SK-N-SH treated with all-trans-retinoic acid at 6 μM for 48 hours (cell line): ENCODE results near the gene YPEL3.
A peak's percentile ranks its signal among the peaks of the same experiment; 100 is the strongest.

ENCODE experiments used
- ATAC-seq: fragments of 200-7000 bp; cut with Tn5 transposase; 3 replicates; pipeline ENCODE4 v1.9.1; 2020; ENCODE audit warnings: mild to moderate bottlenecking, moderate library complexity
- ARNTL ChIP-seq: fragments of 450-650 bp; formaldehyde crosslinking; IDR thresholded peaks from 2 replicates; pipeline ENCODE4 v1.5.0; 2020; ENCODE audit warnings: low read depth, mild to moderate bottlenecking, moderate library complexity, borderline replicate concordance
- BACH2 ChIP-seq: fragments of 250-450 bp; sonication (Bioruptor Pico); IDR thresholded peaks from 2 replicates; pipeline ENCODE4 v1.9.0; 2021; ENCODE audit warnings: mild to moderate bottlenecking, borderline replicate concordance
- CSDC2 ChIP-seq: fragments of 250-450 bp; sonication (Bioruptor Pico); IDR thresholded peaks from 2 replicates; pipeline ENCODE4 v1.5.0; 2020; ENCODE audit warnings: mild to moderate bottlenecking, moderate library complexity
- ESRRG ChIP-seq: fragments of 250-450 bp; sonication (Bioruptor Pico); IDR thresholded peaks from 2 replicates; pipeline ENCODE4 v1.6.1; 2021; ENCODE audit warnings: mild to moderate bottlenecking
- GLIS3 ChIP-seq: fragments of 250-450 bp; sonication (Bioruptor Pico); IDR thresholded peaks from 2 replicates; pipeline ENCODE4 v1.5.0; 2020; ENCODE audit warnings: mild to moderate bottlenecking, moderate library complexity
- ISL1 ChIP-seq: fragments of 250-450 bp; sonication (Bioruptor Pico); IDR thresholded peaks from 2 replicates; pipeline ENCODE4 v2.1.2; 2022; ENCODE audit warnings: mild to moderate bottlenecking, moderate library complexity
- OSR1 ChIP-seq: fragments of 250-450 bp; sonication (Bioruptor Pico); IDR thresholded peaks from 2 replicates; pipeline ENCODE4 v1.8.0; 2022; ENCODE audit warnings: moderate library complexity, mild to moderate bottlenecking, inconsistent platforms
- PPARA ChIP-seq: fragments of 250-450 bp; sonication (Bioruptor Pico); IDR thresholded peaks from 2 replicates; pipeline ENCODE4 v1.5.0; 2020; ENCODE audit warnings: mild to moderate bottlenecking, borderline replicate concordance
- RARB ChIP-seq: fragments of 250-450 bp; sonication (Bioruptor Pico); IDR thresholded peaks from 2 replicates; pipeline ENCODE4 v1.8.0; 2021; ENCODE audit warnings: mild to moderate bottlenecking, moderate library complexity
- SNAI2 ChIP-seq: fragments of 250-450 bp; sonication (Bioruptor Pico); IDR thresholded peaks from 2 replicates; pipeline ENCODE4 v1.5.0; 2020; ENCODE audit warnings: mild to moderate bottlenecking, moderate library complexity
- TCF4 ChIP-seq: fragments of 250-450 bp; sonication (Bioruptor Pico); IDR thresholded peaks from 2 replicates; pipeline ENCODE4 v1.8.0; 2021; ENCODE audit warnings: mild to moderate bottlenecking, moderate library complexity, borderline replicate concordance
- TOX ChIP-seq: fragments of 250-450 bp; sonication (Bioruptor Pico); IDR thresholded peaks from 2 replicates; pipeline ENCODE4 v1.8.0; 2021; ENCODE audit warnings: mild to moderate bottlenecking, moderate library complexity, borderline replicate concordance
- ZC3H10 ChIP-seq: fragments of 250-450 bp; sonication (Bioruptor Pico); IDR thresholded peaks from 2 replicates; pipeline ENCODE4 v1.5.1; 2021; ENCODE audit warnings: mild to moderate bottlenecking, moderate library complexity
- ZFP3 ChIP-seq: fragments of 250-450 bp; sonication (Bioruptor Pico); IDR thresholded peaks from 2 replicates; pipeline ENCODE4 v1.5.0; 2020; ENCODE audit warnings: mild to moderate bottlenecking, moderate library complexity
- ZFP30 ChIP-seq: fragments of 450-650 bp; formaldehyde crosslinking; IDR thresholded peaks from 2 replicates; pipeline ENCODE4 v1.5.0; 2022; ENCODE audit warnings: mild to moderate bottlenecking, moderate library complexity
- ZNF565 ChIP-seq: fragments of 450-650 bp; formaldehyde crosslinking; conservative IDR thresholded peaks from 2 replicates; pipeline ENCODE4 v1.5.0; 2020; ENCODE audit warnings: low read depth, mild to moderate bottlenecking, moderate library complexity
- ZNF70 ChIP-seq: fragments of 450-650 bp; formaldehyde crosslinking; IDR thresholded peaks from 2 replicates; pipeline ENCODE4 v1.5.0; 2020; ENCODE audit warnings: mild to moderate bottlenecking, moderate library complexity
- ZNF8 ChIP-seq: fragments of 450-650 bp; formaldehyde crosslinking; IDR thresholded peaks from 2 replicates; pipeline ENCODE4 v1.5.0; 2020; ENCODE audit warnings: mild to moderate bottlenecking, moderate library complexity
- TF ChIP-seq, protein P1 (sequence below): fragments of 250-450 bp; sonication (Bioruptor Pico); IDR thresholded peaks from 2 replicates; pipeline ENCODE4 v1.8.0; 2021; ENCODE audit warnings: low read depth, mild to moderate bottlenecking, moderate library complexity, borderline replicate concordance
- TF ChIP-seq, protein P2 (sequence below): fragments of 250-450 bp; sonication (Bioruptor Pico); IDR thresholded peaks from 2 replicates; pipeline ENCODE4 v1.5.1; 2021; ENCODE audit warnings: mild to moderate bottlenecking, moderate library complexity
- TF ChIP-seq, protein P3 (sequence below): fragments of 250-450 bp; sonication (Bioruptor Pico); IDR thresholded peaks from 2 replicates; pipeline ENCODE4 v1.5.0; 2020; ENCODE audit warnings: mild to moderate bottlenecking, moderate library complexity
- TF ChIP-seq, protein P4 (sequence below): fragments of 250-450 bp; sonication (Bioruptor Pico); IDR thresholded peaks from 2 replicates; pipeline ENCODE4 v1.8.0; 2020; ENCODE audit warnings: mild to moderate bottlenecking, moderate library complexity, borderline replicate concordance
- TF ChIP-seq, protein P5 (sequence below): fragments of 250-450 bp; sonication (Bioruptor Pico); IDR thresholded peaks from 2 replicates; pipeline ENCODE4 v1.5.1; 2020; ENCODE audit warnings: low read depth, mild to moderate bottlenecking, moderate library complexity

YPEL3 gene

DNA sequence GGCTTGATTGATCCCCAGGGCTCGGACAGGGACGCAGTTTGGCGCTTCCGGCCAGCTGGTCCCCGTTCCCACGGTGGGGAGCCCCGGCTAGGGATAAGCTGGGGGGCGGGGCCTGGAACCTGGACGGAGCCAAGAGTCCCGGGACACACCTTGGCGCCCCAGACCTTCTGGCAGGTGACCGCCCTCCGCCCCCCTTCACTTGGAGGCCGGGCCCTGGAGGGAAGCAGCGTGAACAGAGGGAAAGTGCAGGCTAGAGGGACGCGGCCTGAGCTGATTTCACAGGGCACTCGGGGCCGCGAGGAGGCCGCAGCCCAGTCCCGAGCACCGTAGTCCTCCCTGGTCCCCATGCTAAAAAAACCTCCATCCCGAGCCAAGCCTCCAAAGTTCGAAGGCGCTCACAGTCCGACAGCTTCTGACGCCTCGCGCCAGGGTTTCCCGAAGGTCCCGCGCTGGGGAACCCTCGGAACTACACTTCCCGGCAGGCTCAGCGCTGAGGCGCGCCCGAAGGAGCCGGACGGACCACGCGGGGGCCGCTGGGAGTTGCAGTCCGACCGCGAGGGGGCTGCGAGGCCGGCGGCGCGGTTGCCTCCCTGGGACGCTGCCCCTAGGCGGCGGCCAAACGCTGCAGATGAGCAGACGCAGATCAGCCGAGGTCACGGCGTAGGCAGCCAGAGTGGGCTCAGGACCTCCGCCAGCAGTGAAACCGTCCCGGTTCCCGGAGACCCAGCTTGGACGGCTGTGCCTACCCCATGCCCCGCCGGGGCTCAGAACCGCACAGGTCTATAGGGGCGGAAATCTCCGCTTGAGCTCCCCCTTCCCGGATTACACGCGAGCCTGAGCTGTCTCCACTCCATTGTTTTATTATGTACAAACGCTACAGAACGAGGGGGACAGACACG is 4.3 kb downstream of the YPEL3 start, which contains the start of gene TBX6:
TSS of gene TBX6 (minus strand) at position 451 of the 899 bp plus-strand sequence. CDS start 731 bp downstream, outside the sequence.
- peak; percentile 92 for ATAC-seq
- TF ChIP-seq, protein P1, sequence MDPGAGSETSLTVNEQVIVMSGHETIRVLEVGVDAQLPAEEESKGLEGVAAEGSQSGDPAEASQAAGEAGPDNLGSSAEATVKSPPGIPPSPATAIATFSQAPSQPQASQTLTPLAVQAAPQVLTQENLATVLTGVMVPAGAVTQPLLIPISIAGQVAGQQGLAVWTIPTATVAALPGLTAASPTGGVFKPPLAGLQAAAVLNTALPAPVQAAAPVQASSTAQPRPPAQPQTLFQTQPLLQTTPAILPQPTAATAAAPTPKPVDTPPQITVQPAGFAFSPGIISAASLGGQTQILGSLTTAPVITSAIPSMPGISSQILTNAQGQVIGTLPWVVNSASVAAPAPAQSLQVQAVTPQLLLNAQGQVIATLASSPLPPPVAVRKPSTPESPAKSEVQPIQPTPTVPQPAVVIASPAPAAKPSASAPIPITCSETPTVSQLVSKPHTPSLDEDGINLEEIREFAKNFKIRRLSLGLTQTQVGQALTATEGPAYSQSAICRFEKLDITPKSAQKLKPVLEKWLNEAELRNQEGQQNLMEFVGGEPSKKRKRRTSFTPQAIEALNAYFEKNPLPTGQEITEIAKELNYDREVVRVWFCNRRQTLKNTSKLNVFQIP (CRISPR knock-in tag): no peak
- TF ChIP-seq, protein P2, sequence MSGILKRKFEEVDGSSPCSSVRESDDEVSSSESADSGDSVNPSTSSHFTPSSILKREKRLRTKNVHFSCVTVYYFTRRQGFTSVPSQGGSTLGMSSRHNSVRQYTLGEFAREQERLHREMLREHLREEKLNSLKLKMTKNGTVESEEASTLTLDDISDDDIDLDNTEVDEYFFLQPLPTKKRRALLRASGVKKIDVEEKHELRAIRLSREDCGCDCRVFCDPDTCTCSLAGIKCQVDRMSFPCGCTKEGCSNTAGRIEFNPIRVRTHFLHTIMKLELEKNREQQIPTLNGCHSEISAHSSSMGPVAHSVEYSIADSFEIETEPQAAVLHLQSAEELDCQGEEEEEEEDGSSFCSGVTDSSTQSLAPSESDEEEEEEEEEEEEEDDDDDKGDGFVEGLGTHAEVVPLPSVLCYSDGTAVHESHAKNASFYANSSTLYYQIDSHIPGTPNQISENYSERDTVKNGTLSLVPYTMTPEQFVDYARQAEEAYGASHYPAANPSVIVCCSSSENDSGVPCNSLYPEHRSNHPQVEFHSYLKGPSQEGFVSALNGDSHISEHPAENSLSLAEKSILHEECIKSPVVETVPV (CRISPR knock-in tag): no peak
- TF ChIP-seq ZC3H10 (CRISPR knock-in tag) (no peak), GLIS3 (CRISPR knock-in tag) (no peak), OSR1 (CRISPR knock-in tag) (no peak), ZNF70 (CRISPR knock-in tag) (no peak), ZFP3 (CRISPR knock-in tag) (0 out of 2 replicates have a peak, but pooled peaks have one; percentile 22), TCF4 (CRISPR knock-in tag) (no peak), CSDC2 (CRISPR knock-in tag) (0 out of 2 replicates have a peak, but pooled peaks have one; percentile 12), ZFP30 (CRISPR knock-in tag) (no peak; the same call in 1 of the 2 replicates), ZNF565 (no peak), TOX (CRISPR knock-in tag) (no peak), PPARA (CRISPR knock-in tag) (no peak), BACH2 (no peak), SNAI2 (CRISPR knock-in tag) (peak; percentile 58; the same call in 1 of the 2 replicates), ISL1 (CRISPR knock-in tag) (no peak), ARNTL (CRISPR knock-in tag) (no peak), ESRRG (no peak), RARB (no peak), ZNF8 (CRISPR knock-in tag) (no peak)
- TF ChIP-seq, protein P3, sequence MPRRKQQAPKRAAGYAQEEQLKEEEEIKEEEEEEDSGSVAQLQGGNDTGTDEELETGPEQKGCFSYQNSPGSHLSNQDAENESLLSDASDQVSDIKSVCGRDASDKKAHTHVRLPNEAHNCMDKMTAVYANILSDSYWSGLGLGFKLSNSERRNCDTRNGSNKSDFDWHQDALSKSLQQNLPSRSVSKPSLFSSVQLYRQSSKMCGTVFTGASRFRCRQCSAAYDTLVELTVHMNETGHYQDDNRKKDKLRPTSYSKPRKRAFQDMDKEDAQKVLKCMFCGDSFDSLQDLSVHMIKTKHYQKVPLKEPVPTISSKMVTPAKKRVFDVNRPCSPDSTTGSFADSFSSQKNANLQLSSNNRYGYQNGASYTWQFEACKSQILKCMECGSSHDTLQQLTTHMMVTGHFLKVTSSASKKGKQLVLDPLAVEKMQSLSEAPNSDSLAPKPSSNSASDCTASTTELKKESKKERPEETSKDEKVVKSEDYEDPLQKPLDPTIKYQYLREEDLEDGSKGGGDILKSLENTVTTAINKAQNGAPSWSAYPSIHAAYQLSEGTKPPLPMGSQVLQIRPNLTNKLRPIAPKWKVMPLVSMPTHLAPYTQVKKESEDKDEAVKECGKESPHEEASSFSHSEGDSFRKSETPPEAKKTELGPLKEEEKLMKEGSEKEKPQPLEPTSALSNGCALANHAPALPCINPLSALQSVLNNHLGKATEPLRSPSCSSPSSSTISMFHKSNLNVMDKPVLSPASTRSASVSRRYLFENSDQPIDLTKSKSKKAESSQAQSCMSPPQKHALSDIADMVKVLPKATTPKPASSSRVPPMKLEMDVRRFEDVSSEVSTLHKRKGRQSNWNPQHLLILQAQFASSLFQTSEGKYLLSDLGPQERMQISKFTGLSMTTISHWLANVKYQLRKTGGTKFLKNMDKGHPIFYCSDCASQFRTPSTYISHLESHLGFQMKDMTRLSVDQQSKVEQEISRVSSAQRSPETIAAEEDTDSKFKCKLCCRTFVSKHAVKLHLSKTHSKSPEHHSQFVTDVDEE: peak; percentile 61; the same call in 1 of the 2 replicates
- TF ChIP-seq, protein P4, sequence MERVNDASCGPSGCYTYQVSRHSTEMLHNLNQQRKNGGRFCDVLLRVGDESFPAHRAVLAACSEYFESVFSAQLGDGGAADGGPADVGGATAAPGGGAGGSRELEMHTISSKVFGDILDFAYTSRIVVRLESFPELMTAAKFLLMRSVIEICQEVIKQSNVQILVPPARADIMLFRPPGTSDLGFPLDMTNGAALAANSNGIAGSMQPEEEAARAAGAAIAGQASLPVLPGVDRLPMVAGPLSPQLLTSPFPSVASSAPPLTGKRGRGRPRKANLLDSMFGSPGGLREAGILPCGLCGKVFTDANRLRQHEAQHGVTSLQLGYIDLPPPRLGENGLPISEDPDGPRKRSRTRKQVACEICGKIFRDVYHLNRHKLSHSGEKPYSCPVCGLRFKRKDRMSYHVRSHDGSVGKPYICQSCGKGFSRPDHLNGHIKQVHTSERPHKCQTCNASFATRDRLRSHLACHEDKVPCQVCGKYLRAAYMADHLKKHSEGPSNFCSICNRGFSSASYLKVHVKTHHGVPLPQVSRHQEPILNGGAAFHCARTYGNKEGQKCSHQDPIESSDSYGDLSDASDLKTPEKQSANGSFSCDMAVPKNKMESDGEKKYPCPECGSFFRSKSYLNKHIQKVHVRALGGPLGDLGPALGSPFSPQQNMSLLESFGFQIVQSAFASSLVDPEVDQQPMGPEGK (CRISPR knock-in tag): no peak
- TF ChIP-seq, protein P5, sequence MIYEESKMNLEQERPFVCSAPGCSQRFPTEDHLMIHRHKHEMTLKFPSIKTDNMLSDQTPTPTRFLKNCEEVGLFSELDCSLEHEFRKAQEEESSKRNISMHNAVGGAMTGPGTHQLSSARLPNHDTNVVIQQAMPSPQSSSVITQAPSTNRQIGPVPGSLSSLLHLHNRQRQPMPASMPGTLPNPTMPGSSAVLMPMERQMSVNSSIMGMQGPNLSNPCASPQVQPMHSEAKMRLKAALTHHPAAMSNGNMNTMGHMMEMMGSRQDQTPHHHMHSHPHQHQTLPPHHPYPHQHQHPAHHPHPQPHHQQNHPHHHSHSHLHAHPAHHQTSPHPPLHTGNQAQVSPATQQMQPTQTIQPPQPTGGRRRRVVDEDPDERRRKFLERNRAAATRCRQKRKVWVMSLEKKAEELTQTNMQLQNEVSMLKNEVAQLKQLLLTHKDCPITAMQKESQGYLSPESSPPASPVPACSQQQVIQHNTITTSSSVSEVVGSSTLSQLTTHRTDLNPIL (CRISPR knock-in tag): no peak
